Bronchial epithelial cell (primary cell): ENCODE results near the gene INPP4B. TPM values are rescaled to one million over a fixed set of nuclear protein-coding genes. Genes with fewer than 3 reads are reported as not detected.

Source experiments
- DNase-seq: peaks from one replicate; pipeline ENCODE4 v3.0.0-alpha.2; 2010; ENCODE audit warnings: low read depth
- FAIRE-seq: peaks from 2 replicates; lab custom pipeline; 2011; peaks lifted over from hg19 to GRCh38; lab: Jason Lieb, UNC
- H3K27me3 ChIP-seq: 2 replicates; pipeline ENCODE4 v1.5.1; 2011; ENCODE audit warnings: low read length; ENCODE audit not compliant: control insufficient read depth, insufficient read depth
- H3K36me3 ChIP-seq: 2 replicates; pipeline ENCODE4 v1.5.1; 2011; ENCODE audit warnings: low read length; ENCODE audit not compliant: control insufficient read depth, insufficient read depth
- H3K4me3 ChIP-seq: 2 replicates; pipeline ENCODE4 v1.5.1; 2011; ENCODE audit warnings: mild to moderate bottlenecking, low read depth, low read length, control low read depth
- CTCF ChIP-seq: IDR thresholded peaks from 2 replicates; pipeline ENCODE4 v1.5.1; 2011; ENCODE audit warnings: mild to moderate bottlenecking, moderate library complexity, low read length, control low read depth, inconsistent platforms; ENCODE audit not compliant: insufficient read depth, severe bottlenecking
- total RNA-seq: library from RNA; depleted of rRNA; stranded (reverse); fragments of >200 nt; gene quantifications from 2 replicates; pipeline ENCODE4 v1.2.1, GENCODE V29; 2014

INPP4B gene
- total RNA-seq, 1 donor from 2014 or later: 74.8 TPM

- no peak overlapping the region for H3K4me3 ChIP-seq
- FAIRE-seq (no peak), DNase-seq (no peak)
- H3K36me3 ChIP-seq: no peaks in the 10 kb centered on the region
- TF ChIP-seq CTCF: no peak
- H3K27me3 ChIP-seq: peaks cover 3% of the 10 kb centered on the region
Measured at GRCh38 chr4:142856576-142856975, 10.5 kb upstream of the INPP4B start.

- peak; percentile 38 for TF ChIP-seq CTCF
- DNase-seq: peak; percentile 22
- Histone ChIP-seq H3K27me3 (peaks cover 7% of the 10 kb centered on the region), H3K4me3 (no peak overlapping the region), H3K36me3 (no peaks in the 10 kb centered on the region)
- FAIRE-seq: no peak
Measured at GRCh38 chr4:142850478-142850877, 4.4 kb upstream of the INPP4B start.

GRCh38 chr4:142846729-142847596 lies 862 bp upstream of the INPP4B start:
- H3K27me3 ChIP-seq: peaks cover 10% of the 10 kb centered on the region
- DNase-seq (peak; percentile 54), FAIRE-seq (no peak)
- no peaks in the 10 kb centered on the region for H3K36me3 ChIP-seq
- peak; percentile 86 for TF ChIP-seq CTCF
- H3K4me3 ChIP-seq: peak overlapping the region; percentile 49

GRCh38 chr4:142845293-142846107 lies 601 bp downstream of the INPP4B start:
- H3K4me3 ChIP-seq: peak overlapping the region; percentile 49
- FAIRE-seq: no peak
- no peak for DNase-seq
- peaks cover 10% of the 10 kb centered on the region for H3K27me3 ChIP-seq
- H3K36me3 ChIP-seq: no peaks in the 10 kb centered on the region
- no peak for TF ChIP-seq CTCF

- Histone ChIP-seq H3K4me3 (no peak overlapping the region), H3K27me3 (peaks cover 10% of the 10 kb centered on the region), H3K36me3 (no peaks in the 10 kb centered on the region)
- DNase-seq (no peak), FAIRE-seq (no peak)
- no peak for TF ChIP-seq CTCF
Measured at GRCh38 chr4:142844782-142845181, 1.3 kb downstream of the INPP4B start.
